WERI-Rb-1 (cell line): ENCODE measurements around the gene SFXN3.
A peak's percentile ranks its signal among the peaks of the same experiment; 100 is the strongest.

Experiments used
- DNase-seq: peaks from one replicate; pipeline ENCODE4 v3.0.0-alpha.2; 2020
- H3K27ac ChIP-seq: fragments of 250-450 bp; sonication (Bioruptor Pico); 2 replicates; pipeline ENCODE4 v1.5.1; 2020; ENCODE audit warnings: mild to moderate bottlenecking, moderate library complexity
- H3K27me3 ChIP-seq: fragments of 250-450 bp; sonication (Bioruptor Pico); 2 replicates; pipeline ENCODE4 v1.5.1; 2021; ENCODE audit warnings: mild to moderate bottlenecking, low read depth, moderate library complexity; ENCODE audit not compliant: insufficient read depth, severe bottlenecking
- H3K36me3 ChIP-seq: fragments of 250-450 bp; sonication (Bioruptor Pico); 2 replicates; pipeline ENCODE4 v1.5.1; 2020; ENCODE audit warnings: mild to moderate bottlenecking, moderate library complexity
- H3K4me3 ChIP-seq: 2 replicates; pipeline ENCODE4 v1.5.1; 2011; ENCODE audit warnings: low read depth, mild to moderate bottlenecking, control low read depth, low read length
- H3K9me3 ChIP-seq: fragments of 250-450 bp; sonication (Bioruptor Pico); 2 replicates; pipeline ENCODE4 v1.5.1; 2021; ENCODE audit warnings: mild to moderate bottlenecking, moderate library complexity; ENCODE audit not compliant: severe bottlenecking
- CTCF ChIP-seq: IDR thresholded peaks from 2 replicates; pipeline ENCODE4 v1.5.1; 2011; ENCODE audit warnings: low read depth, mild to moderate bottlenecking, control low read depth, inconsistent platforms, low read length

SFXN3 gene

GRCh38 chr10:101012525-101013364, 18.3 kb upstream of the SFXN3 start:
- H3K9me3 ChIP-seq, result no peaks in the 10 kb centered on the region
- DNase-seq, result peak; percentile 93
- H3K27ac ChIP-seq, result peak overlapping the region; percentile 66
- TF ChIP-seq CTCF, result peak; percentile 89
- no peaks in the 10 kb centered on the region for H3K27me3 ChIP-seq
- H3K4me3 ChIP-seq, result no peak overlapping the region
- no peaks in the 10 kb centered on the region; the same call in 1 of the 2 replicates for H3K36me3 ChIP-seq

GRCh38 chr10:101013365-101013825, 17.6 kb upstream of the SFXN3 start:
- no peak overlapping the region for H3K27ac ChIP-seq
- H3K36me3 ChIP-seq, result no peaks in the 10 kb centered on the region
- H3K4me3 ChIP-seq, result no peak overlapping the region
- no peak for DNase-seq
- no peak for TF ChIP-seq CTCF
- no peaks in the 10 kb centered on the region for H3K9me3 ChIP-seq
- no peaks in the 10 kb centered on the region for H3K27me3 ChIP-seq

GRCh38 chr10:101014230-101014884, 16.7 kb upstream of the SFXN3 start:
- Histone ChIP-seq H3K27me3 (no peaks in the 10 kb centered on the region), H3K27ac (no peak overlapping the region), H3K4me3 (no peak overlapping the region), H3K36me3 (no peaks in the 10 kb centered on the region), H3K9me3 (no peaks in the 10 kb centered on the region)
- TF ChIP-seq CTCF, result peak; percentile 99
- DNase-seq, result peak; percentile 88

GRCh38 chr10:101014966-101015581, 16.0 kb upstream of the SFXN3 start:
- Histone ChIP-seq H3K9me3 (no peaks in the 10 kb centered on the region), H3K27ac (no peak overlapping the region), H3K36me3 (no peaks in the 10 kb centered on the region), H3K27me3 (no peaks in the 10 kb centered on the region), H3K4me3 (no peak overlapping the region)
- no peak for DNase-seq
- TF ChIP-seq CTCF, result no peak

GRCh38 chr10:101015582-101015973, 15.5 kb upstream of the SFXN3 start:
- Histone ChIP-seq H3K27ac (no peak overlapping the region), H3K36me3 (no peaks in the 10 kb centered on the region), H3K27me3 (no peaks in the 10 kb centered on the region), H3K4me3 (no peak overlapping the region), H3K9me3 (no peaks in the 10 kb centered on the region)
- no peak for TF ChIP-seq CTCF
- no peak for DNase-seq
